HG03060 (cell line): ENCODE results near the gene STIMATE.

Experiments used
- ATAC-seq: cut with Tn5 transposase; IDR thresholded peaks from one replicate; pipeline ENCODE4 v1.9.1; 2021; ENCODE audit warnings: low read depth, moderate number of reproducible peaks; ENCODE audit not compliant: unreplicated experiment

STIMATE gene

DNA sequence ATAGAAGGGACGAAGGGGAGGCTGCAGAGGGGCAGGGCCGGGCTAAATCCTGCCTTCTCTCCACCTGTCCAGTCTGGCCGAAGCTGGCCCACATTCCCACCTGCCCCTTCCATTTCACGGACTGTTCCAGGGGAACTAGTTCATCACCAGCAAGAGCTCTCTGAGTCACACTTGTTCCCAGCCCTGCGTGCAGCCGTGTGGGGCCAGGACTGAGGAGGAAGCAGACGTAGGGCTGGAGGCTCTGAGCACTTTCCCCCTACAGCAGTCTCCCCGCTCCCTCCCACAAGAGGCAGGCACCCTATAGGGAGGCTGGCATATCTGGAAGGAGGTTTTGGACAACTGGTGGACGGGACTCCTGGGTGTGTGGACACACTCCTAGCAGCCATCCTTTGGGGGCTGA lies 69.9 kb downstream of the STIMATE start:
- ATAC-seq: no peak

DNA sequence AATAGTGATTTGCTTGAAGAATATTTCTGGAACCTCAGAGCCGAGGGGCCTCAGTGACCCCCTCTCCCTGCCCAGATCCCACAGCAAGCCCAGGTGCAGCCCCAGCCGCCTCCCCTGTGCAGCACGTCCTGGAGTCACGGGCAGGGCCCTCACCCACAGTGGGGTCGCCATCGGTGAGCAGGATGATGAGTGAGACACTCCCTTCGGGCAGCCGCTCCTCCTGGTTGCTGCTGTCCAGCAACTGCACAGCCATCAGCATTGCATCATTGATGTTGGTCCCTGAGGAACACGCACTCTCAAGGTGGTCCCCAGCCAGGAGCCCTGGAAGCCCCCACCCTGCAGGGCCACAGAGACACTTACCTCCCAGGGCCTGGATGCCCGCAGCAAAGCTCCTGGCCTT lies 73.3 kb downstream of the STIMATE start:
- ATAC-seq: no peak

GRCh38 chr3:52822363-52822762 lies 75.0 kb downstream of the STIMATE start:
- no peak for ATAC-seq

DNA sequence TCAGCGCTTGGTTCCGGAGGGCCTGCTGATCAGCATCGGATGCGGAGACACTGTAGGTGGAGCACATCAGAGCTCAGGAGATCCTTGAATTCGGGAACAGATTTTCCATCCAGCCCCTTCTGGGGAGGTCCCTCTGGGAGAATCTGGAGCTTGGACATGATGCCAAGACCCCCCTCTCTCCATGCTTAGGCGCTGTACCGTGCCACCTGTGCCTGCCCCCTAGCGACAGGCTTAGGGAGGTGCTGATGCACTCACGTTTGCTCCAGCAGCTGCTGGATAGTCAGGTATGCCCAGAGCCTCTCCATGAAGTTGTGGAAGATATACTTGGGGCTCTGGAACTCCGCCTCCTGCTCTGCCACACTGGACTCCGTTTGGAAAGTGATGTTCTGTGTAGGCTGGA lies 76.6 kb downstream of the STIMATE start:
- no peak for ATAC-seq

GRCh38 chr3:52819936-52820335 lies 77.4 kb downstream of the STIMATE start:
- no peak for ATAC-seq

DNA sequence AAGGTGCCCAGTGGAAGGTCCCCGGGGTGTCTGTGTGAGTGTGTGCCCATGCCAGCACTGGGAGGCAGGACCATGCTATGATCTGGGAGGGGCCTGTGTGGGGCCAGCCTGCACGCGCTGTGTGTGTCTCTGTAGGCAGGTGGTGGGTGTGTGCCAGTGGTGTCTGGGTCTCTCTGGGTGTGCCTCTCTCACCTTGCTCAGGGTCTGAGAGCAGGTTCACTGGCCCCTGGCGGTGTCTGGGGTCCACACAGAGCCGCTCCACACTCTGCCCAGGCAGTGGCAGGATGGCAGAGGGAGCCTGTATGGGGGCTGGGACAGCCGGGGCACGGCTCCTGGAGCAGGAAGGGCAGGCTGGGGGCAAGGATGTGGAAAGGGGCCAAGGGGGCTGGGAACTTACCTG lies 79.5 kb downstream of the STIMATE start:
- ATAC-seq: no peak

DNA sequence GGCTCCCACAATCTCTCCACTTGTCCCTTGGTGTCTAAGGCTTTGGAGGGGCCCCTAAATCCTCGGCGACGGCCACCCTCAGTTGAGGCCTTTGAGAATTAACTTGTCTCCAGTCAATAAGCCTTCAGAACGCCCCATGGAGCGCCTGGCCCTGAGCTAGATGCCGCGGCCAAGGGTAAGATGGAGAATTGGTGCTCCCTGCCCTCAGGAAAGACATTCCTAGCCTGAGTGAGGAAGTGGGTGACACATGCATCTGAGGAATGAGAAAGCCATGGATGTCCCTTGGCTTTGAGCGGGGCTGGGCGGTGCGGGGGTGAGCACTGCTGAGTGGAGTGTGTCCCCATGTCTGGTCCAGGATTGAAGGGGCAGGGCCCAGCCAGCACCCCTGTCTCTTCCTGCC lies 80.1 kb downstream of the STIMATE start:
- ATAC-seq: no peak

DNA sequence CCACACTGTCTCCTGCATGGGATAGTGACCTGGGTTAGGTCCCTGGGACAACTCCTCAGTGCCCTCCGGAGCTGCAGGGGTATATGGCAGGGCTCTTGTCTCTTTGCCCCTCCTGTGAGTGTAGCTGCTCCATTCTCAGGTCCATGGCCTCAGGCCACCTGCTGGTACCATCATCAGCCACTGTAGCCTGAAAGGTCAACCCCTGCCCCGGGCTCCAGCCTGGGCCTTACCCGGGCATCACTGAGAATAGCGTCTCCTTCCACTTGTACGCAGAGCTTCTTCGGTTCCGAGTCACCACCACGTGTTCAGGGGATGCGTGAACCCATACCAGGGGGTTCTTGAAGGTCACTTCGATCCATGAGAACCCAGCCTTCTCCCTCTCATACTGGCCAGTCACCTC lies 80.7 kb downstream of the STIMATE start:
- ATAC-seq: no peak

- no peak for ATAC-seq
Observed at GRCh38 chr3:52816199-52816598, 81.1 kb downstream of the STIMATE start.

DNA sequence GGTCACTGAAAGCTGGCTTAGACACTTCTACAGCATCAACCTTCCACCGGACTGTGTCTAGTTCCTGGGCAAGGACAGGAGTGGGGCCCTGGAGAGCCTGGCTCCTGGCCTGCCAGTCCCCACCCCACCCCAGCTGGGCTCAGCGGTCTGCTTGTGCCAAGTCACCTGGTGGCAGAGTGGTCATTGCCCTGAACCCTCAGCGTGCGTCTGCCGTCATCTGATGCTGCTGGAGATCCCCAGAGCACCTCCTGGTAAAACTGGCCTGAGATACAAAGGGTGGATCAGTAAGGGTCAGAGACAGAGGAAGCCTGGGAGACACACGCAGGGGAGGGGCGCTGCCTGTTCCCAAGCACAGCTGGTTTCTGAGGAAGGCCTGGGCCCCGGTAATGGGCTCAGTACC lies 83.5 kb downstream of the STIMATE start:
- no peak for ATAC-seq

GRCh38 chr3:52811452-52812011 lies 85.8 kb downstream of the STIMATE start:
- ATAC-seq: no peak

DNA sequence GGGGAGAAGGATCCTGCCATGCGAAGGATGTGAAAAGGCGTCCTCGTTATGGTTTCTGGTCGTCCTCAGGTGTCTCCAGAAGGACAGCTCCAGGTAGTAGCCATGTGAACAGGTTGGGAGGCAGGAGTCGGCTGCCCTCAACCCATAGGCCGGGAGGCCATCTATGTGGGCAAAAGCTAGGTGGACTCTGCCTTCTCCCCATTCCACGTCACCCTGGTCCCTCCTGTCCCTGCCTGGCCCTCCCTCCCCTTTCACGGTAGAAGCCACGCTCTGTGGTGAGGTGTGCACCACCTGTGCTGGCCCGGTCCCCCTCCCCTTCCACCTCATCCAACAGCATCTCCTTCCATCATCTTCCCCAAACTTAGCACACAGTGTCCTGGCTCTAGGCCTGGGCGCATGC lies 86.4 kb downstream of the STIMATE start:
- no peak for ATAC-seq

DNA sequence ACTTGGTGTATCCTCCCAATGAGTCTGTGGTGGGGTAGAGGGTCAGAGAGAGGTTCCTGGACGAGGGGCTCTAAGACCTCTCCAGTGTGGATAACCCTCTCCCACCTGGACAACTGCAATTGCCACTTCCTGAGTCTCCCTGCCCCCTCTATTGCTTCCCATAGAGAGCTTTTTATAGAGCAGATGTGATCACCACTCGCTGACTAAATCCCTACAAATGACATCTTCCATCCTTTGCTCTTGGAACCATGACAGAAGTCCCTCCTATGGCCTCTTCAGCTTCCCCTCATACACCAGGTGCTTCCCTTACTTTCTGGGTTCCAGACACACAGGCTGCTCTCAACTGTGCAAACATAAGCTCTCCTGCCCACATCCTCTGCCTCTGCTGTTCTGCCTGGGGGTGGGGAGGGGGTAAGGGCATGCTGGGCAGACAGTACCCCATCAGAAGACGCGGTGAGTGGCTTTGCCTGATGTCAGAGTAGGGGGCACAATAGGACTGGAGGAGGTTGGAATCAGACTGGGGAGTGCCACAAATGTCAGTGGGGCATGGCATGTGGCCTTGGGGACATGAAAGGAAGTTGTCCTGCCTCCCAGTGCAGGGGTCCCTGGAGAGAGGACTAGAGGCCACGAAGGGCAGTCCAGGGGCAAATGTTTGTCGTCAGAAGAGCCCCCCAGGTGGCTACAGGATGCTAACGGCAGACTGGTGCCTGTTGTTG lies 87.5 kb downstream of the STIMATE start:
- ATAC-seq: no peak

DNA sequence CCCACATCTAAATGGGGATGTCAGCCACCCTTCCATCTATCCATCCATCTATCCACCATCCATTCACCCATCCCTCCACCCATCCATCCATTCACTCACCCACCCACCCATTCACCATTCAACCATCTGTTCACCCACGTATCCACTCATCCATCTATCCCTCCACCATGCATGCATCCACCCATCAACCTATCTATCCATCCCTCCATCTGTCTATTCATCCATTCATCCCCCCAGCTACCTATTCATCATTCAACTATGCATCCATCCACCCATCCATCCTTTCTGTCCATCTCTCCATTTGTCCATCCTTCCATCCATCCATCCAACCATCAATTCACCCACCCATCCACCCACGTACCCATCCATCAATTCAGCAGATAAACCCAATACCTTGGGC lies 88.2 kb downstream of the STIMATE start:
- ATAC-seq: no peak

DNA sequence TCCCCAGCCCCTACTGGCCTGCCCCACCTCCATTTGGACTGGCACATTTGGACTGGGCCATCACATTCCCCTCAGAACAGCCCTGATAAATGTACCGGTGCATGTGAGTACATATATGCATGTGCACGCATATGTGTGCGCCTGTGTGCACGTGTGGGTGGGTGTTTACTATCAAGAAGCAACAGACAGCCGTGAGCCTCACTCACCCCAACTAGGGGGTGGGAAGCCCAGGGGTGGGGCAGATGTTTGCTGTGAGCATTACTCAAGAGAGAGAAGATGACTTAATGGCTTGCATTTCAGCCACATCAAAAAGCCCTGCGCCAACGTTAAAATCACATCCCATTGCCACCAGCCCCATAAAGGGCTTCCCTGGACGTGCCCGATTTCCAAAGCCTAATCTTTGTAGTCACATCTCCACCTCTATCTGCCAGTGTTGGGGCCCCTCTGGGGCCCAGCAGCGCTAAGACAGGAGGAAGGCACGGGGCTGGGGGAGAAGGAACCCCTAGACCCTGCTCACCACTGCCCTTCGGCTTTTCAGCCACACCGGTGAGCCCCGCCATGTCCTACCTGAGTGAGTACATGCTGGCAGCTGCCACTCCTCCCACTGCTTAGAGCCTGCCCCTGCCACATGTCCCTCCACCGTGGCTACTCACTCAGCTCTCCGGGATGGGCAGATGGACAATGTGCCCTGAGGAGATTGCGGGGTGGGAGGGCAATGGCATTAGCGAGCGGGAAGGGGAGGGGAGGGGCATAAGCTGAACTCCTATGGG lies 91.9 kb downstream of the STIMATE start:
- ATAC-seq: no peak

GRCh38 chr3:52801839-52802238 lies 95.5 kb downstream of the STIMATE start:
- ATAC-seq: no peak

- no peak for ATAC-seq
Observed at GRCh38 chr3:52800079-52800478, 97.3 kb downstream of the STIMATE start.

DNA sequence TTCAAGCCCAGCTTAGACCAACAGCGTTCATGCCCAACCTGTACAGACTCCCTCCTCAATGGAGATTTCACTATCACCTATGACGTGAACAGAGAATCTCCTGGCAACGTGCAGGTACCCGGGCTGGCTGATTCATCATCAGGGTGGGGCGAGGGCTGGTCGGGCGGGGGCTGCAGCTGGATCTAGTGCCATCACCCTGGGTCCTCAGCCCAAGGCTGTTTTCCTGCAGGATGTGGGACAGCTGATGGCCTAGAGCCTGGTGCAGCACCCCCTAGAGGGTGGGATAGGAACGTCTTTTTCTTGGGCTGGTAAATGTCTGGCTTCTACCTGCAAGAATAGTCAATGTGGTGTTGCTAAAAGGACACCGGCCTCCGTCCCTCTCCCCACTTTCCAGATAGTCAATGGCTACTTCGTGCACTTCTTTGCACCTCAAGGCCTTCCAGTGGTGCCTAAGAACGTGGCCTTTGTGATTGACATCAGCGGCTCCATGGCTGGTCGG lies 98.3 kb downstream of the STIMATE start:
- no peak for ATAC-seq

GRCh38 chr3:52798376-52798977 lies 98.9 kb downstream of the STIMATE start:
- no peak for ATAC-seq

- ATAC-seq: no peak
Observed at GRCh38 chr3:52796411-52796810, 100.9 kb downstream of the STIMATE start.

DNA sequence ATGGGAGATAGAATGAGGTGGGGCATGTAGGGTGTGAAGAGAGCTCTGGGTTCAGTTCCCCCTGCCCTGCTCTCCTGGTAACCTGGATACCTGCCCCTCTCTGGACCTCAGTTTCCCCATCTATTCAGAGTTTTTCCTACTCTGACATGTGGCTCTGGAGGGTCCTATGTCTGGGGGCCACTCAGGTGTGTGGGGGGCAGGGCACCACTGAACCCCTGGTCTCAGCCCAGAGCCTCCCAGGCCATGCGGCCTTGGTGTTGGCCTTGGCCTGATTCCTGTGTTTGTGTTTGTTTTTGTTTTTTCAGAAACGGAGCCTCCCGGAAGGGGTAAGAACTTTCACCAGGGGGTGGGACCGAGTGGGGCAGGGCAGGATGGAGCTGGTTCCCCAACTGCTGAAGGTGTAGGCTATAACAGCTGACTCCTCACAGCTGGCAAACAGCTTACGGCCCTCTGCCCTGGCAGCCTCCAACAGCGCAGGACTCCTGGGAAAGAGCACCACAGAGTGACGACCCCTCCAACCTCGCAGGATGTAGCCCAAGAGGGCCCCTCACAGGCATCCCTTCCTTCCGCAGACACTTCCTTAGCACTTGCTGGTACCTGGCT lies 101.9 kb downstream of the STIMATE start:
- no peak for ATAC-seq
